ENCODE results near the gene GNB4. TPM values are rescaled to one million over a fixed set of nuclear protein-coding genes. Genes with fewer than 3 reads are reported as not detected.

GNB4 gene
- total RNA-seq, 1 donor from 2014 or later, result 11.9 TPM

GRCh38 chr3:179438841-179439240 lies 12.4 kb downstream of the GNB4 start:
- Histone ChIP-seq H3K9me3 (replicated peaks) (no peaks in the 10 kb centered on the region), H3K36me3 (no peaks in the 10 kb centered on the region), H3K4me1 (peaks cover 40% of the 10 kb centered on the region), H3K4me3 (no peak overlapping the region), H3K27ac (replicated peaks) (no peak overlapping the region), H3K27me3 (ENCODE audit: low read depth) (no peaks in the 10 kb centered on the region)
- DNase-seq, result no peak
- intact Hi-C loops (cut with micrococcal nuclease), result no loop called here
- TF ChIP-seq, protein P1, sequence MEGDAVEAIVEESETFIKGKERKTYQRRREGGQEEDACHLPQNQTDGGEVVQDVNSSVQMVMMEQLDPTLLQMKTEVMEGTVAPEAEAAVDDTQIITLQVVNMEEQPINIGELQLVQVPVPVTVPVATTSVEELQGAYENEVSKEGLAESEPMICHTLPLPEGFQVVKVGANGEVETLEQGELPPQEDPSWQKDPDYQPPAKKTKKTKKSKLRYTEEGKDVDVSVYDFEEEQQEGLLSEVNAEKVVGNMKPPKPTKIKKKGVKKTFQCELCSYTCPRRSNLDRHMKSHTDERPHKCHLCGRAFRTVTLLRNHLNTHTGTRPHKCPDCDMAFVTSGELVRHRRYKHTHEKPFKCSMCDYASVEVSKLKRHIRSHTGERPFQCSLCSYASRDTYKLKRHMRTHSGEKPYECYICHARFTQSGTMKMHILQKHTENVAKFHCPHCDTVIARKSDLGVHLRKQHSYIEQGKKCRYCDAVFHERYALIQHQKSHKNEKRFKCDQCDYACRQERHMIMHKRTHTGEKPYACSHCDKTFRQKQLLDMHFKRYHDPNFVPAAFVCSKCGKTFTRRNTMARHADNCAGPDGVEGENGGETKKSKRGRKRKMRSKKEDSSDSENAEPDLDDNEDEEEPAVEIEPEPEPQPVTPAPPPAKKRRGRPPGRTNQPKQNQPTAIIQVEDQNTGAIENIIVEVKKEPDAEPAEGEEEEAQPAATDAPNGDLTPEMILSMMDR (IDR thresholded peaks at IDR 0.05; ENCODE audit: borderline replicate concordance), result no peak

DNA sequence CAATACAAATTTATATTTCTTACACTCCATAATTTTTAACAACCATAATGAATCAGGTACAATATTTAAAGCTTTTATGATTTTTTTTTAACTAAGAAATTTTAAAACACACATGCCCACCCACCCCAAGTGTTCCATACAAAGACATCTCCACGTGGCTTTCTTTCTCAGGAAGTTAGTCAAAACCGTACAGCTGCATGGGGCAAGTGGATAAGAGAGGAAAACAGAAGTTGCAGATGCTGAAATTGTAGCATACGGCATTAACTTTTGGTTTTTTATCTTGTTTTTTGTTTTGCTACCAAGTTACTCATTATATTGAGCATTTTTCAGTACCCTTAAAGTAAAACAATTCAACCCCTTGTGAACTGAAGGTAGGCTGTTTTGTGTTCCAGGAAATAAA lies 14.8 kb downstream of the GNB4 start:
- Histone ChIP-seq H3K27me3 (ENCODE audit: low read depth) (no peaks in the 10 kb centered on the region), H3K36me3 (no peaks in the 10 kb centered on the region), H3K27ac (replicated peaks) (no peak overlapping the region), H3K4me3 (no peak overlapping the region), H3K4me1 (peaks cover 64% of the 10 kb centered on the region), H3K9me3 (replicated peaks) (no peaks in the 10 kb centered on the region)
- no peak for DNase-seq
- intact Hi-C loops (cut with micrococcal nuclease), result no loop called here
- TF ChIP-seq, protein P1 (IDR thresholded peaks at IDR 0.05; ENCODE audit: borderline replicate concordance), result no peak

DNA sequence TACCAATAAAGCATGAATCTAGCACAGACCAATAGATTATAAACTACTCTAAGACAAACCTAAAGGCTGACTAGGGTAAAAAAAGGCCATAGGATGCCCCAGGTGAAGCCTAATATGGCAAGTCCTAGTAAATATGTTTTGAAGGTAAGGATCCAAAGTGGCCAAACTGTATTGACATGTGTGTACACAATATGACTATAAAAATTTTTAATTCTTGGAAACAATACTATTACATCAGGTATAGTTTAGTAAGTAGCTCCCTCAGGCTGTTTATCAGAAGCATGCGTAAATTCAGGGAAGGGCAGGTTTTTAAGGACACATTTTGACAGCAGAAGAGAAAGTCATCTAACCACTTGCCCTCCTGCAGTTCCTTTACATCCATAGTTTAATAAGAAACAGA lies 18.8 kb downstream of the GNB4 start:
- DNase-seq, result no peak
- H3K4me3 ChIP-seq, result no peak overlapping the region
- H3K4me1 ChIP-seq, result peaks cover 84% of the 10 kb centered on the region
- TF ChIP-seq, protein P1 (IDR thresholded peaks at IDR 0.05; ENCODE audit: borderline replicate concordance), result no peak
- H3K9me3 ChIP-seq (replicated peaks), result no peaks in the 10 kb centered on the region
- H3K27me3 ChIP-seq (ENCODE audit: low read depth), result no peaks in the 10 kb centered on the region
- intact Hi-C loops (cut with micrococcal nuclease), result no loop called here
- H3K27ac ChIP-seq (replicated peaks), result no peak overlapping the region
- H3K36me3 ChIP-seq, result no peaks in the 10 kb centered on the region

DNA sequence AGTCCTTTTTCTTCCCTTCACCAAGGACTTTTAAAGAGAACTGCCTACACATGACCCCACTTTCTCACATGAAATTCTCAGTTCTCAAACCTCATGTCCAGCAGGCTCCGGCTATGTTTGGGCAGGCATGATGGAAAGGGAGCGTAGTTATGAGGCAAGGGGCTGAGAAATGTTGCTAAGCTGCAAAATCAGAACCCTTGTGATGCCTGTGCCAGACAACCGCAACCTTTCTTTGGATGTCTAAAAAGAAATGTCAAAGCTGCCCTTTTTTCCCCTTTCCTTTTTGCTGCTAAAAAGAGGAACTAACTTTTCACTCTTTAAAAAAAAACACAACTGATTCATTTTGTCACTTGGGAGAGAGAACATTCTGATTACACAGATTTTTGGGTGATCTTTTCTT lies 19.2 kb downstream of the GNB4 start:
- Histone ChIP-seq H3K4me1 (peaks cover 82% of the 10 kb centered on the region), H3K36me3 (no peaks in the 10 kb centered on the region), H3K27me3 (ENCODE audit: low read depth) (no peaks in the 10 kb centered on the region), H3K27ac (replicated peaks) (no peak overlapping the region), H3K4me3 (no peak overlapping the region), H3K9me3 (replicated peaks) (no peaks in the 10 kb centered on the region)
- intact Hi-C loops (cut with micrococcal nuclease), result no loop called here
- no peak for DNase-seq
- TF ChIP-seq, protein P1 (IDR thresholded peaks at IDR 0.05; ENCODE audit: borderline replicate concordance), result no peak

DNA sequence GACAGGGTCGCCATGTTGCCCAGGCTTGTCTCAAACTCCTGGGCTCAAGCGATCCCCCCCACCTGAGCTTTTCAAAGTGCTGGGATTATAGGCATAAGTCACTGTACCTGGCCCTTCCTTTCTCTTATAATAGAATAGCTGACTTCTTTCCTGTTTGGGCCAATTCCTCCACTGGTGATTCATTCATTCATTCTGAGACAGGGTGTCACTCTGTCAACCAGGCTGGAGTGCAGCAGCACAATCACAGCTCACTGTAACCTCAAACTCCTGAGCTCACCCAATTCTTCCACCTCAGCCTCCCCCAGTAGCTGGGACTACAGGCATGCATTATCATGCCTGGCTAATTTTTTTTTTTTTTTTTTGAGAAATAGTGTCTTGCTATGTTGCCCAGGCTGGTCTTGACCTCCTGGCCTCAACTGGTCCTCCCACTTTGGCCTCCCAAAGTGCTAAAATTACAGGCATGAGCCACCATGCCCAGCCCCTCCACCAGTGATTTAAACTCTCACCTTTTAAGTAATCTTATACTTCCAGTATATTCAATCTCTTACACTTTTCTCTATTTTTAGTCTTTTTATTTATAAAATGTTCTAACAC lies 20.9 kb downstream of the GNB4 start:
- Histone ChIP-seq H3K27me3 (ENCODE audit: low read depth) (no peaks in the 10 kb centered on the region), H3K9me3 (replicated peaks) (no peaks in the 10 kb centered on the region), H3K4me3 (no peak overlapping the region), H3K27ac (replicated peaks) (no peak overlapping the region), H3K4me1 (peaks cover 66% of the 10 kb centered on the region), H3K36me3 (peaks cover 7% of the 10 kb centered on the region)
- intact Hi-C loops (cut with micrococcal nuclease), result no loop called here
- TF ChIP-seq, protein P1 (IDR thresholded peaks at IDR 0.05; ENCODE audit: borderline replicate concordance), result no peak
- DNase-seq, result no peak

Data from left ventricle myocardium inferior (tissue), 1 donor.